Natural killer cell (primary cell): ENCODE measurements around the gene MAP3K4. TPM values are rescaled to one million over a fixed set of nuclear protein-coding genes. Genes with fewer than 3 reads are reported as not detected.

Experiments
- ATAC-seq, 3 donors: fragments of 150-1000 bp in 2 of 3; fragments of 200-7000 bp in 1 of 3; cut with Tn5 transposase; 1 replicate in 1 of 3; 2 replicates in 2 of 3; pipeline ENCODE4 v1.10.0; 2021; ENCODE audit warnings: mild to moderate bottlenecking in 2 of 3, moderate library complexity in 2 of 3
- DNase-seq, 2 donors: peaks; one replicate each; pipeline versions ENCODE4 v3.0.0 to v3.0.0-alpha.2; 2013 to 2021; ENCODE audit warnings: mixed read lengths in 1 of 2
- H3K27ac ChIP-seq: one replicate; pipeline ENCODE4 v1.5.1; 2013; ENCODE audit warnings: mild to moderate bottlenecking, low read length
- H3K27me3 ChIP-seq: one replicate; pipeline ENCODE4 v1.6.1; 2013; ENCODE audit warnings: low read length; ENCODE audit not compliant: control insufficient read depth, insufficient read depth
- H3K36me3 ChIP-seq: one replicate; pipeline ENCODE4 v1.6.1; 2013; ENCODE audit warnings: low read length; ENCODE audit not compliant: control insufficient read depth, insufficient read depth
- H3K4me1 ChIP-seq: one replicate; pipeline ENCODE4 v1.6.1; 2013; ENCODE audit warnings: low read length; ENCODE audit not compliant: control insufficient read depth, insufficient read depth
- H3K4me3 ChIP-seq: one replicate; pipeline ENCODE4 v1.5.1; 2013; ENCODE audit warnings: low read length
- H3K9me3 ChIP-seq: one replicate; pipeline ENCODE4 v1.6.1; 2013; ENCODE audit warnings: low read length; ENCODE audit not compliant: control insufficient read depth, insufficient read depth
- H3K27ac Mint-ChIP-seq, 2 donors: one replicate each; pipeline ENCODE4 v1.8.0; 2022; ENCODE audit warnings: mild to moderate bottlenecking in 2 of 2, mixed read lengths in 2 of 2, moderate library complexity in 1 of 2
- H3K27me3 Mint-ChIP-seq, 2 donors: one replicate each; pipeline ENCODE4 v1.8.0; 2022; ENCODE audit warnings: low read depth in 2 of 2, mixed read lengths in 2 of 2
- H3K36me3 Mint-ChIP-seq: one replicate; pipeline ENCODE4 v1.8.0; 2022; ENCODE audit warnings: mixed read lengths
- H3K4me1 Mint-ChIP-seq, 2 donors: one replicate each; pipeline ENCODE4 v1.8.0; 2022; ENCODE audit warnings: mixed read lengths in 2 of 2
- H3K4me3 Mint-ChIP-seq: one replicate; pipeline ENCODE4 v1.8.0; 2022; ENCODE audit warnings: mild to moderate bottlenecking, moderate library complexity, mixed read lengths
- H3K9me3 Mint-ChIP-seq, 2 donors: one replicate each; pipeline ENCODE4 v1.8.0; 2022; ENCODE audit warnings: mixed read lengths in 2 of 2
- WGBS: methylation state at CpG from one replicate; pipeline ENCODE4 v1.1.7; 2013; ENCODE audit warnings: missing lambda C conversion rate; ENCODE audit not compliant: insufficient coverage; 5-methylcytosine and 5-hydroxymethylcytosine counted together
- intact Hi-C: fragments of 100-400 bp; cut with micrococcal nuclease; formaldehyde crosslinking; loops from one replicate; pipeline ENCODE4 v1.14.2; 2022
- total RNA-seq, 4 donors: library from RNA; stranded (reverse); fragments of 120-200 nt in 1 of 4; gene quantifications; one replicate each; pipeline versions ENCODE4 v1.2.3 to v1.2.4, GENCODE V29; 2013 to 2022
- TF ChIP-seq, protein P1 (sequence below): fragments of 200-600 bp; IDR thresholded peaks from one replicate; pipeline ENCODE4 v1.8.0; 2022; ENCODE audit warnings: antibody characterized with exemption

MAP3K4 gene
- total RNA-seq, 3 donors from 2014 or later (not counting 1 experiment from before 2014, with no cell fraction given) = 46.5 to 79.9 (median 67.0) TPM

DNA sequence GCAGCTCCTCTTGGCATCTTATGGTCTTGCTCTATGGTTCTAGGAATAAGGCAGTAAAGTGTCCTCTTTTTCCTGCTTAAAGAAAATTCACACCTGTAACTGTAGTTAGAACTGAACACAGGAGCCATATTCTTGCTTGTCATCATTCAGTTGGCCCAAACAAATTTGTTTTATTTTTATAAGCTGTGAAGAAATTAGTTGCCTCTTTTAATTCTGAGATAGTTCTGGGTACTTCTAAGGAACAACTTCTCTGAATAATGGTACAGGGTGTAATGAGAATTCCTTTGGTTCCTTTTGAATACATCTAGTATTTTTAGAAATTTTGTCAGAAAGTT, 1.4 kb downstream of the MAP3K4 start:
- Histone ChIP-seq H3K4me1 (peaks cover 7% of the 10 kb centered on the region), H3K4me3 (no peak overlapping the region), H3K36me3 (no peaks in the 10 kb centered on the region), H3K9me3 (no peaks in the 10 kb centered on the region), H3K27ac (no peak overlapping the region), H3K27me3 (no peaks in the 10 kb centered on the region)
- Mint-ChIP-seq H3K4me3 (peak overlapping the region; percentile 99), H3K36me3 (peaks cover 7% of the 10 kb centered on the region), H3K9me3 (no peaks in the 10 kb centered on the region), H3K4me1 (peaks cover 42 to 46% of the 10 kb centered on the region in 2 donors), H3K27ac (peak overlapping the region; percentile 88 to 94), H3K27me3 (no peaks in the 10 kb centered on the region)
- intact Hi-C loops = loop anchor here (1.0 to 5.0 kb wide), 2 partner anchors 249 to 379 kb away; no protein-coding TSS in a partner anchor
- ATAC-seq = no peak
- no peak for DNase-seq
- TF ChIP-seq, protein P1, sequence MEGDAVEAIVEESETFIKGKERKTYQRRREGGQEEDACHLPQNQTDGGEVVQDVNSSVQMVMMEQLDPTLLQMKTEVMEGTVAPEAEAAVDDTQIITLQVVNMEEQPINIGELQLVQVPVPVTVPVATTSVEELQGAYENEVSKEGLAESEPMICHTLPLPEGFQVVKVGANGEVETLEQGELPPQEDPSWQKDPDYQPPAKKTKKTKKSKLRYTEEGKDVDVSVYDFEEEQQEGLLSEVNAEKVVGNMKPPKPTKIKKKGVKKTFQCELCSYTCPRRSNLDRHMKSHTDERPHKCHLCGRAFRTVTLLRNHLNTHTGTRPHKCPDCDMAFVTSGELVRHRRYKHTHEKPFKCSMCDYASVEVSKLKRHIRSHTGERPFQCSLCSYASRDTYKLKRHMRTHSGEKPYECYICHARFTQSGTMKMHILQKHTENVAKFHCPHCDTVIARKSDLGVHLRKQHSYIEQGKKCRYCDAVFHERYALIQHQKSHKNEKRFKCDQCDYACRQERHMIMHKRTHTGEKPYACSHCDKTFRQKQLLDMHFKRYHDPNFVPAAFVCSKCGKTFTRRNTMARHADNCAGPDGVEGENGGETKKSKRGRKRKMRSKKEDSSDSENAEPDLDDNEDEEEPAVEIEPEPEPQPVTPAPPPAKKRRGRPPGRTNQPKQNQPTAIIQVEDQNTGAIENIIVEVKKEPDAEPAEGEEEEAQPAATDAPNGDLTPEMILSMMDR = no peak

DNA sequence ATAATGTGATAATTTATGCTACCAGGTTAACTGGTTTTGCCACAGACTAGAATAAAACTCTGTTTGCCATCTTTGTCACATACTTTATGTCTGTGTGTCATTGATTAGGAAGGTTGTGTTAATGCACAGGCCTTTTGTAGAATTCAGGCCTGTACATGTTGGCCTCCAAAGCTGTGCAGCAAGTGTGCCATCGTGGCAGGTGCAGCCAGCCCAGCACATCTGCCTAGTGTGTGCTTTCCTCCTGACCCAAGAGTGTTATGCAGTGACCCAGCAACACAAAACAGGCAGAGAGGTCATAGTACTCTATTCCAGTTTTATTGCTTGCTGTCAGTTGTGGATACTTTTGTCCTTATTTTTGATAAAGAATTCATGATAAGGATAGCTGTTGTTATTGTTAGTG, 3.7 kb downstream of the MAP3K4 start:
- 90% methylated on average over 1 of the region's 1 CpG for WGBS
- no peaks in the 10 kb centered on the region for H3K27me3 ChIP-seq
- Mint-ChIP-seq H3K27me3 (no peaks in the 10 kb centered on the region), H3K4me3 (no peak overlapping the region), H3K36me3 (peaks cover 7% of the 10 kb centered on the region), H3K4me1 (peaks cover 45 to 49% of the 10 kb centered on the region in 2 donors), H3K9me3 (no peaks in the 10 kb centered on the region), H3K27ac (no peak overlapping the region)
- no peaks in the 10 kb centered on the region for H3K36me3 ChIP-seq
- intact Hi-C loops = no loop called here
- no peak for DNase-seq
- no peak for ATAC-seq
- H3K4me1 ChIP-seq = peaks cover 7% of the 10 kb centered on the region
- H3K4me3 ChIP-seq = no peak overlapping the region
- H3K9me3 ChIP-seq = no peaks in the 10 kb centered on the region
- H3K27ac ChIP-seq = no peak overlapping the region
- TF ChIP-seq, protein P1 = no peak

DNA sequence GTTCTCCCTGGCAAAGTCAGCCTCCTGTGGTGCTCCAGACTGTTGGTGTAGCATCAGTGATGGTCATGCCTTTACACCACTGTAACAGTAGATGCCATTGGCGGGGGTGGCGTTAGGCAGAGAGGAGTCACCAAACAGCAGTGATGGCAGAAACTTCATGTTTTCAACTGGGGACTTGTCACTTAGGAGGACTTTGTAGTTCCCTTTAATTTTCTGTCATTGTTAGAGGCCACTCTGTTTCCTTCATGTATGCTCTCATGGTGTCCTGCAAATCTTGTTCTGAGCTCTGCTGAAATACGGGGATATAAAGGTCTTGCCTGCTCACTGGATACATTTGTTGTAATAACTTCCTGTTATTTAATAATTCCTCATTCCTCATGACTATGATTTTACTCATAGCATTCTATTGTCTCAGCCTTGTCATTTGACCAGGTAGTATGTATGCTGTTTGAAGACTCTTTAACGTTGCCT, 4.6 kb downstream of the MAP3K4 start:
- DNase-seq = no peak
- H3K9me3 Mint-ChIP-seq = no peaks in the 10 kb centered on the region
- Histone ChIP-seq H3K4me1 (peaks cover 4% of the 10 kb centered on the region), H3K4me3 (no peak overlapping the region), H3K27ac (no peak overlapping the region), H3K27me3 (no peaks in the 10 kb centered on the region), H3K9me3 (no peaks in the 10 kb centered on the region), H3K36me3 (no peaks in the 10 kb centered on the region)
- intact Hi-C loops = no loop called here
- 95% methylated on average over 4 of the region's 4 CpGs for WGBS
- ATAC-seq = no peak
- peaks cover 7% of the 10 kb centered on the region for H3K36me3 Mint-ChIP-seq
- no peak overlapping the region for H3K27ac Mint-ChIP-seq
- H3K4me3 Mint-ChIP-seq = no peak overlapping the region
- TF ChIP-seq, protein P1 = no peak
- H3K27me3 Mint-ChIP-seq = no peaks in the 10 kb centered on the region
- peaks cover 48 to 53% of the 10 kb centered on the region in 2 donors for H3K4me1 Mint-ChIP-seq

DNA sequence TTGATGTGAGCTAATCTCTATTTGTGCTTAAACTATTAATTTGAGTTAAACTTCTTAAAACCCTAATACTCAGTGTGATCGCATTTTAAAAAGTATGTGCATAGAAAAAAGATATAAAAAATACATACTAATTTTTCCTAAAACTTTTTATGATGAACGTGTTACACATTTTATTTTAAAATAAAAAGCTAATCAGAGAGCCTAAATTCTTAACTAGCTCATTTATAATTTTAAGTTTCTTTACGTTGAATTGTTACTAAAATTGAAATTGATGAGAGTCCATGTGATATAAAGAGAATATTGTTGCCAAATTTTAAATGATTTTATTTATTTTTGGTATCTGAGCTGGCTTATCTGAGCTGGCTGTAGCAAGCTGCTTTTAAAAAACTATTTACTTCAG, 6.6 kb downstream of the MAP3K4 start:
- H3K4me1 ChIP-seq = peaks cover 3% of the 10 kb centered on the region
- no peaks in the 10 kb centered on the region for H3K36me3 Mint-ChIP-seq
- no peaks in the 10 kb centered on the region for H3K27me3 ChIP-seq
- no peak for DNase-seq
- no peaks in the 10 kb centered on the region for H3K9me3 ChIP-seq
- WGBS = no CpG with 5 or more reads among the region's 3 CpGs
- H3K27me3 Mint-ChIP-seq = no peaks in the 10 kb centered on the region
- no peak overlapping the region for H3K27ac Mint-ChIP-seq
- intact Hi-C loops = no loop called here
- H3K36me3 ChIP-seq = no peaks in the 10 kb centered on the region
- TF ChIP-seq, protein P1 = no peak
- no peaks in the 10 kb centered on the region for H3K9me3 Mint-ChIP-seq
- H3K4me3 ChIP-seq = no peak overlapping the region
- H3K4me3 Mint-ChIP-seq = no peak overlapping the region
- H3K4me1 Mint-ChIP-seq = peaks cover 48 to 52% of the 10 kb centered on the region in 2 donors
- no peak for ATAC-seq
- no peak overlapping the region for H3K27ac ChIP-seq
